GM23338 (cell line): ENCODE data around the gene HIVEP3.

Experiments used
- EZH2 ChIP-seq: fragments of 200-600 bp; sonication (generic); IDR thresholded peaks from one replicate; pipeline ENCODE4 v1.8.0; 2017; ENCODE audit warnings: antibody characterized with exemption, mild to moderate bottlenecking, low read depth; ENCODE audit not compliant: unreplicated experiment
- EZH2phosphoT487 ChIP-seq: fragments of 200-600 bp; sonication (generic); IDR thresholded peaks from one replicate; pipeline ENCODE4 v1.8.1; 2018; ENCODE audit warnings: antibody characterized with exemption; ENCODE audit not compliant: unreplicated experiment
- TF ChIP-seq, protein P1 (sequence below), 2 experiments: fragments of 200-600 bp in 1 of 2; sonication (generic) in 1 of 2; conservative IDR thresholded peaks; 2 replicates each; pipeline versions ENCODE4 v1.5.1 to v1.6.1; 2016 to 2017; ENCODE audit warnings: antibody characterized with exemption in 2 of 2, low read depth in 2 of 2, mild to moderate bottlenecking in 2 of 2, moderate library complexity in 1 of 2

DNA sequence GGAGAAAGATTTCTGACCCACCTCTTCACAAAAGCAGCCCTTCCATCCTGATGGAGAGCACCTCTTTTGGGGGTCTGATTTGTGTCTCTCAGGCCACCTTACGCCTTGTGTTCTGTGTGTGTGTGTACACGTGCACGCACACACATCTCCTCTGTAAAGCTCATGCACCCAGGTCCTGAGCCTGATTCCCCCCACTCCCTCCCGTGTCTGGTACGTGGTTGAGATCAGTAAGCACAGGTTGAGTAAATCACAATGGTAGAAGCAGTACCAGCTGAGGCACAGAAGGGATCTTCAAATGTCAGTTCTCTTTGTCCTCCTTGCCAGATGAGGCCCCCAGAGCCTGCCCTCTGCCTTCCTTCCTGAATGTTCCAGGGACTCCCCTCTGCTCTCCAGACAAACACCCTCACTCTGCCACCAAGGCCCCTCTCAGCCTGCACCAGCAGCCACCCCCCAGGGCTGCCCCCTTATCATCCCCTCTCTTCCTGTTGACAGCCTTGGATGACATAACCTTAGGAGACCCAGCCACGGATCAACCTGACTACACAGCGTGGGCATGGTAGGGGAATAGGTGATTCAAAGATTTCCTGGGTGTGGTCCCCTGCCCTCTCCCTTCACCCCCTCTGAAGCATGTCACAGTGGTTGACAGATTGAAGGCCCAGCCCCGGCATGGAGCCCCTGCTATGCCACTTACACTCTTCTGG lies 112.8 kb downstream of the HIVEP3 start:
- TF ChIP-seq, protein P1, sequence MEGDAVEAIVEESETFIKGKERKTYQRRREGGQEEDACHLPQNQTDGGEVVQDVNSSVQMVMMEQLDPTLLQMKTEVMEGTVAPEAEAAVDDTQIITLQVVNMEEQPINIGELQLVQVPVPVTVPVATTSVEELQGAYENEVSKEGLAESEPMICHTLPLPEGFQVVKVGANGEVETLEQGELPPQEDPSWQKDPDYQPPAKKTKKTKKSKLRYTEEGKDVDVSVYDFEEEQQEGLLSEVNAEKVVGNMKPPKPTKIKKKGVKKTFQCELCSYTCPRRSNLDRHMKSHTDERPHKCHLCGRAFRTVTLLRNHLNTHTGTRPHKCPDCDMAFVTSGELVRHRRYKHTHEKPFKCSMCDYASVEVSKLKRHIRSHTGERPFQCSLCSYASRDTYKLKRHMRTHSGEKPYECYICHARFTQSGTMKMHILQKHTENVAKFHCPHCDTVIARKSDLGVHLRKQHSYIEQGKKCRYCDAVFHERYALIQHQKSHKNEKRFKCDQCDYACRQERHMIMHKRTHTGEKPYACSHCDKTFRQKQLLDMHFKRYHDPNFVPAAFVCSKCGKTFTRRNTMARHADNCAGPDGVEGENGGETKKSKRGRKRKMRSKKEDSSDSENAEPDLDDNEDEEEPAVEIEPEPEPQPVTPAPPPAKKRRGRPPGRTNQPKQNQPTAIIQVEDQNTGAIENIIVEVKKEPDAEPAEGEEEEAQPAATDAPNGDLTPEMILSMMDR (conservative IDR thresholded peaks at IDR 0.05; ENCODE audit: low read depth in 2 of 2): no peak
- TF ChIP-seq EZH2phosphoT487: no peak
- TF ChIP-seq EZH2: no peak
